DND-41 (cell line): ENCODE results near the gene ADCYAP1.

Experiments
- CTCF ChIP-seq: IDR thresholded peaks from 2 replicates; pipeline ENCODE4 v1.5.1; 2012; ENCODE audit warnings: borderline replicate concordance, low read length, moderate library complexity, mild to moderate bottlenecking; ENCODE audit not compliant: poor library complexity, severe bottlenecking; ENCODE audit errors: extremely low read depth
- EZH2 ChIP-seq: IDR thresholded peaks from 3 replicates; pipeline ENCODE4 v1.6.1; 2012; ENCODE audit warnings: borderline replicate concordance, low read depth, mild to moderate bottlenecking, moderate library complexity, low read length, inconsistent platforms; ENCODE audit not compliant: severe bottlenecking

- TF ChIP-seq CTCF (no peak), EZH2 (no peak)
Measured at GRCh38 chr18:911025-911424, 6.4 kb downstream of the ADCYAP1 start.
